Astrocyte (in vitro differentiated cells and primary cell): ENCODE data around the gene SMYD2. TPM values are rescaled to one million over a fixed set of nuclear protein-coding genes. Genes with fewer than 3 reads are reported as not detected.

Source experiments
- DNase-seq: peaks from one replicate; pipeline ENCODE4 v3.0.0-alpha.2; 2010; ENCODE audit warnings: low read depth
- FAIRE-seq: peaks from 2 replicates; lab custom pipeline; 2011; peaks lifted over from hg19 to GRCh38; lab: Jason Lieb, UNC
- H2AFZ ChIP-seq: 2 replicates; pipeline ENCODE4 v1.6.0; 2012; ENCODE audit warnings: low read depth, low read length, inconsistent platforms
- H3K27ac ChIP-seq: 2 replicates; pipeline ENCODE4 v1.5.1; 2011; ENCODE audit warnings: low read depth, low read length, inconsistent platforms
- H3K27me3 ChIP-seq: 2 replicates; pipeline ENCODE4 v1.6.0; 2011; ENCODE audit warnings: low read length, inconsistent platforms; ENCODE audit not compliant: insufficient read depth
- H3K36me3 ChIP-seq: 2 replicates; pipeline ENCODE4 v1.5.1; 2011; ENCODE audit warnings: low read length, inconsistent platforms; ENCODE audit not compliant: insufficient read depth
- H3K4me1 ChIP-seq: 2 replicates; pipeline ENCODE4 v1.5.1; 2011; ENCODE audit warnings: low read length, inconsistent platforms; ENCODE audit not compliant: insufficient read depth
- H3K4me2 ChIP-seq: 2 replicates; pipeline ENCODE4 v1.6.0; 2012; ENCODE audit warnings: low read length, inconsistent platforms
- H3K4me3 ChIP-seq: 2 replicates; pipeline ENCODE4 v1.5.1; 2011; ENCODE audit warnings: low read depth, mild to moderate bottlenecking, low read length, inconsistent platforms; ENCODE audit not compliant: insufficient read depth
- H3K79me2 ChIP-seq: 2 replicates; pipeline ENCODE4 v1.6.0; 2012; ENCODE audit warnings: mild to moderate bottlenecking, low read length, inconsistent platforms; ENCODE audit not compliant: insufficient read depth
- H3K9ac ChIP-seq: 2 replicates; pipeline ENCODE4 v1.6.0; 2012; ENCODE audit warnings: mild to moderate bottlenecking, low read length, inconsistent platforms
- H3K9me3 ChIP-seq: 2 replicates; pipeline ENCODE4 v1.5.1; 2012; ENCODE audit warnings: low read depth, mild to moderate bottlenecking, low read length, inconsistent platforms; ENCODE audit not compliant: insufficient read depth
- H4K20me1 ChIP-seq: 2 replicates; pipeline ENCODE4 v1.6.0; 2012; ENCODE audit warnings: low read length, inconsistent platforms; ENCODE audit not compliant: insufficient read depth
- H3K27ac Mint-ChIP-seq: one replicate; pipeline ENCODE4 v1.8.0; 2021; ENCODE audit warnings: mild to moderate bottlenecking, mixed read lengths; ENCODE audit not compliant: unreplicated experiment
- H3K27me3 Mint-ChIP-seq: one replicate; pipeline ENCODE4 v1.8.0; 2021; ENCODE audit warnings: low read depth, mixed read lengths; ENCODE audit not compliant: unreplicated experiment
- H3K36me3 Mint-ChIP-seq: one replicate; pipeline ENCODE4 v1.8.0; 2021; ENCODE audit warnings: low read depth, mixed read lengths; ENCODE audit not compliant: unreplicated experiment
- H3K4me1 Mint-ChIP-seq: one replicate; pipeline ENCODE4 v1.8.0; 2021; ENCODE audit warnings: low read depth, mixed read lengths; ENCODE audit not compliant: unreplicated experiment
- H3K4me3 Mint-ChIP-seq: one replicate; pipeline ENCODE4 v1.8.0; 2021; ENCODE audit warnings: mild to moderate bottlenecking, moderate library complexity, mixed read lengths; ENCODE audit not compliant: unreplicated experiment
- H3K9me3 Mint-ChIP-seq: one replicate; pipeline ENCODE4 v1.8.0; 2021; ENCODE audit warnings: mild to moderate bottlenecking, mixed read lengths; ENCODE audit not compliant: unreplicated experiment
- CTCF ChIP-seq: IDR thresholded peaks from 2 replicates; pipeline ENCODE4 v1.5.1; 2011; ENCODE audit warnings: low read depth, mild to moderate bottlenecking, inconsistent platforms, low read length, moderate library complexity; ENCODE audit not compliant: insufficient read depth
- EZH2 ChIP-seq: IDR thresholded peaks from 2 replicates; pipeline ENCODE4 v1.6.1; 2012; ENCODE audit warnings: mild to moderate bottlenecking, low read length, inconsistent platforms; ENCODE audit not compliant: insufficient read depth
- total RNA-seq: library from RNA; stranded (reverse); gene quantifications from 2 replicates; pipeline ENCODE4 v1.2.1, GENCODE V29; 2021

Gene SMYD2
- total RNA-seq, 1 donor from 2014 or later, result 38.6 TPM

DNA sequence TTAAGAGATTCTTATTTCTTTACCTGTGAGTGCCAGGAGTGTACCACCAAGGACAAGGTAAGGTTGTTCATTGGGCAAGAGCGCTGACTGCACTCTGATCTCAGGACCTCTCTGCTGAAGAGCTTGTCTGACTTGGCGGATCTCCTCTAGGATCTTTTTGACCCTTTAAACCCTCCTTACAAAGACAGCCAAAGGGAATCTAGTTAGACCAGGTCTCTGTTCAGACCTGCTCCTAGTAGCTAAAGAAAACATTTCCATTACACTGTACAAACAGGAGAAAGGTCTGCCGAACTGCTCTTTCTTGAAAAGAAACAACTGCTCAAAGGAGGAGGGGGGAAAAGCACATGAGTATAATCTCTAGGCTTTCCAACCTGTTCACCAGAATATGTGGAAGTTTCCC lies 49.3 kb downstream of the SMYD2 start:
- H3K9me3 ChIP-seq, result no peaks in the 10 kb centered on the region
- DNase-seq (no peak), FAIRE-seq (no peak)
- no peak overlapping the region for H3K9ac ChIP-seq
- no peak overlapping the region for H3K4me3 ChIP-seq
- H2AFZ ChIP-seq, result no peak overlapping the region
- H3K27ac ChIP-seq, result no peak overlapping the region
- Mint-ChIP-seq H3K27me3 (no peaks in the 10 kb centered on the region), H3K4me1 (peaks cover 14% of the 10 kb centered on the region), H3K9me3 (peaks cover 1% of the 10 kb centered on the region), H3K36me3 (no peaks in the 10 kb centered on the region), H3K4me3 (no peak overlapping the region), H3K27ac (peak overlapping the region; percentile 53)
- peaks cover 3% of the 10 kb centered on the region for H4K20me1 ChIP-seq
- no peaks in the 10 kb centered on the region for H3K4me1 ChIP-seq
- no peak overlapping the region for H3K4me2 ChIP-seq
- no peaks in the 10 kb centered on the region for H3K79me2 ChIP-seq
- no peaks in the 10 kb centered on the region for H3K27me3 ChIP-seq
- peaks cover 7% of the 10 kb centered on the region for H3K36me3 ChIP-seq
- TF ChIP-seq CTCF (no peak), EZH2 (no peak)

DNA sequence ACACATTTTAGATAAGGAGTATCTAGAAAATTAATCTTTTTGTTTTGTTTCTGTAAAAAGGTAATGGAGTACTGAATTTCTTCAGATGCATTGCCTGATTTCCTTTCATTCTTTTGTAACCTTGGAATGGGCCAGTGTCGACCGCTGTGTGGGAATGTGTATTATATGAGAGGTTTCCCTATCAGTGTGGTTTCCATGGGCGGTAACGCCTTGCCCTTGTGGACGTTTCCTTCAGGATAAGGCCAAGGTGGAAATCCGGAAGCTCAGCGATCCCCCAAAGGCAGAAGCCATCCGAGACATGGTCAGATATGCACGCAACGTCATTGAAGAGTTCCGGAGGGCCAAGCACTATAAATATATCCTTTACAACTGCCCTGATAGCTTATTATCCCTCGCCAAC lies 49.8 kb downstream of the SMYD2 start:
- peaks cover 7% of the 10 kb centered on the region for H3K36me3 ChIP-seq
- DNase-seq (no peak), FAIRE-seq (no peak)
- H3K27me3 Mint-ChIP-seq, result no peaks in the 10 kb centered on the region
- peaks cover 14% of the 10 kb centered on the region for H3K4me1 Mint-ChIP-seq
- TF ChIP-seq EZH2, result no peak
- TF ChIP-seq CTCF, result no peak
- H3K36me3 Mint-ChIP-seq, result no peaks in the 10 kb centered on the region
- no peaks in the 10 kb centered on the region for H3K9me3 ChIP-seq
- no peak overlapping the region for H3K4me3 Mint-ChIP-seq
- H4K20me1 ChIP-seq, result peaks cover 3% of the 10 kb centered on the region
- no peaks in the 10 kb centered on the region for H3K4me1 ChIP-seq
- no peak overlapping the region for H3K27ac ChIP-seq
- H3K4me2 ChIP-seq, result no peak overlapping the region
- peaks cover 1% of the 10 kb centered on the region for H3K9me3 Mint-ChIP-seq
- H2AFZ ChIP-seq, result no peak overlapping the region
- no peak overlapping the region for H3K9ac ChIP-seq
- H3K27ac Mint-ChIP-seq, result peak overlapping the region; percentile 2
- H3K79me2 ChIP-seq, result no peaks in the 10 kb centered on the region
- no peaks in the 10 kb centered on the region for H3K27me3 ChIP-seq
- H3K4me3 ChIP-seq, result no peak overlapping the region

DNA sequence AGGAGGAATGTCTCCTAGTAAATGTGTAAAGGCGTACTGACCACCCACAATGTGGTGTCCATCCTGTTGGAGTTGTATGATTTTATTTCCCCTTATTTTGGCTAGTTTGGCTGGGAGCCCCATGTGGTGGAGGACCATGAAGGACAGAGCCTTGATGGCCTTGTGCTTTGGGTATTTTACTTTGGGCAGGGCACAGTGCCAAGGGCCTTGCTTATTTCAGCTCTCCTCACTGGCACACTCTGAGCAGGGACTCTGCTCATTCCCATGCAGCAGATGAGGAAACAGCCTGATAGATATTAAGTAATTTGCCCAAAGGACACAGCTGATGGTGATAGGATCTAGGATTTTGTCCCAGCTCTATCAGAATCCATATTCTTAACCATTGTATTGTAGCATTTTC lies 50.2 kb downstream of the SMYD2 start:
- DNase-seq, result no peak
- Histone ChIP-seq H3K27ac (no peak overlapping the region), H3K9ac (no peak overlapping the region), H2AFZ (no peak overlapping the region), H3K9me3 (no peaks in the 10 kb centered on the region), H3K79me2 (no peaks in the 10 kb centered on the region), H4K20me1 (peaks cover 3% of the 10 kb centered on the region), H3K27me3 (no peaks in the 10 kb centered on the region), H3K4me2 (no peak overlapping the region), H3K4me1 (no peaks in the 10 kb centered on the region), H3K36me3 (peaks cover 7% of the 10 kb centered on the region), H3K4me3 (no peak overlapping the region)
- Mint-ChIP-seq H3K36me3 (no peaks in the 10 kb centered on the region), H3K4me3 (no peak overlapping the region), H3K4me1 (peaks cover 14% of the 10 kb centered on the region), H3K27me3 (no peaks in the 10 kb centered on the region), H3K9me3 (peaks cover 1% of the 10 kb centered on the region), H3K27ac (peak overlapping the region; percentile 84)
- no peak for TF ChIP-seq CTCF
- no peak for FAIRE-seq
